ENCODE measurements around the gene TKFC.
"Not testable (repeated sequence)": the region's sequence is repeated elsewhere in the genome, so short reads cannot be mapped to it uniquely, and the experiment has no call there.

The TKFC gene

DNA sequence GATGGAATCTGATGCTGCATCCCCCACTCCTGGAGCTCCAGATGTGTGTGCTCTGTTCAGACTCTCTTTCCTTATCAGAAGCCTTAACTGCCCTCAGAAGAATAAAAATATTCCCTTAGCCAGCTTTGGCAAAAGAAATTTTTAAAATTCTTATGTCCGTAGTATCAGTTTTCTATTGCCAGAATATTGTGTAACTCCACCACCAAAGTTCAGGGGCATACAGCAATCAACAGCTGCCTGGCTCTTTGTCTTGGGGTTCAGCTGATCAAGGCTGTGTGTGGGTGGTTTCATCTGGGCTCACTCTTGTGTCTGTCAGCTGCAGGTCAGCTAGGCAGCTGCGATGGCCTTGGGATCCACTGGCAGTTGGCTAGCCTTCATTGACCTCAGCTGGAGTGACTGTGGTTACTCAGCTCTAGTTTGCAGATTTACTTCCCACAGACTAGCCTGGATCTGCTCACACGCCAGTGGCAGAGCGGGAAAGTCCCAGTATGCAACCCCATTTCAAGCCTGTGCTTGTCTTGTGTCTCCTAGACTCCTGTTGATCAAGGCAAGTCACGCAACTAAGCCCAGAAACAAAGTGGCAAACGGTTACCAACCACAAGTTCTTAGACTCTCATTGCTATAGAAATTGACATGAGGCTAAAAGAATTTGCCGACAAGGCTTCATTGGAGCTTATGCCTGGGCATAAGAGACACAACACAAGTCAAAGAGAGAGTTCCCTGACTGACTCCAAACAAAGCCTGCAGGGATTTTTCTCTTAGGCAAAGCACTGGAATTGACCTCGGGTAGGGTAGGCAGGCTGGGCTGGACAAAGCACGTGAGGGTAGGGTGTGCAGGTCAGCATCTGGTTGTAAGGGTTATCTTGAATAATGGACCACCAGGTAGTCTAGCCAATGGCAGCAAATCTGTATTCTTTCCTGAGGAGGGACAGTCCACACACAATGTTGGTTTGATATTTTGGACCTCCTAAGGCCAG is 36.6 kb downstream of the TKFC start:
- Histone ChIP-seq H3K27ac (ENCODE audit: low read length) (no peak overlapping the region), H3K4me3 (ENCODE audit: low read length in 2 of 2) (no peak overlapping the region), H3K9me3 (ENCODE audit: control insufficient read depth in 2 of 2, low read length in 2 of 2) (no peaks in the 10 kb centered on the region), H3K27me3 (ENCODE audit: control insufficient read depth in 1 of 2, insufficient read depth in 2 of 2, low read length in 2 of 2) (no peaks in the 10 kb centered on the region), H3K9ac (ENCODE audit: low read length in 2 of 2) (no peak overlapping the region), H3K36me3 (ENCODE audit: control insufficient read depth in 2 of 2, insufficient read depth in 2 of 2, low read length in 2 of 2) (peaks cover 31 to 44% of the 10 kb centered on the region in 2 donors), H3K4me1 (ENCODE audit: control insufficient read depth, insufficient read depth, low read length) (peaks cover 4% of the 10 kb centered on the region)

DNA sequence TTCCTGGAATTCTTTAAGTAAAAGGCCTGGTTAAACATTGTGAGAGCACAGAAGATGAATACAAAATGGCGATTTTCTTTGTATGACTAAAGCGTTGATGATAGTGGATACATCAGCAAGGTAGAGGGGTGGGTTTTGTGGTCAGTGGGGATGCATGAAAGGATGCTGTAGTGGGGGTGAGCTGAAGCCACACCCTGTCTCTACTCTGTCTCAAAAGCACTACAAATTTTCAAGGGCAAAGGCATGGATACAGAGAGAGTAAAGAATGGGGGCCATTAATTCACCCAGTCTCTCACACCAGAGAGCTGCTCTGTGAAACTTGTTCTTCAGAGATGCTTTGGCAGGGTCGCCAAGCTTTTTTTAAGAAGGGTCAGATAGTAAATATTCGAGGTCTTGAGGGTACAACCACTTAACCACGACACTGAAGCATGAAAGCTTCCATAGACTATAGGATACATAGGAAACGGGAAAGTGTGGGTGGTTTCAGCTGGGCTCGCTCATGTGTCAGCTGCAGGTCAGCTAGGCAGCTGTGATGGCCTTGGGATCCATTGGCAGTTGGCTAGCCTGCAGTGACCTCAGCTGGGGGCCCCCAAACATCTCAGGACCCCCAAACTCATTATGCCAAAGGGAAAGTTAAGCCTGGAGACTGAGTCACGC is 37.4 kb downstream of the TKFC start:
- H3K4me1 ChIP-seq (ENCODE audit: control insufficient read depth, insufficient read depth, low read length), result peaks cover 4% of the 10 kb centered on the region
- H3K36me3 ChIP-seq (ENCODE audit: control insufficient read depth in 2 of 2, insufficient read depth in 2 of 2, low read length in 2 of 2), result peaks cover 31 to 41% of the 10 kb centered on the region in 2 donors
- no peaks in the 10 kb centered on the region for H3K9me3 ChIP-seq (ENCODE audit: control insufficient read depth in 2 of 2, low read length in 2 of 2)
- H3K27ac ChIP-seq (ENCODE audit: low read length), result no peak overlapping the region
- no peak overlapping the region for H3K4me3 ChIP-seq (ENCODE audit: low read length in 2 of 2)
- H3K27me3 ChIP-seq (ENCODE audit: control insufficient read depth in 1 of 2, insufficient read depth in 2 of 2, low read length in 2 of 2), result no peaks in the 10 kb centered on the region
- H3K9ac ChIP-seq (ENCODE audit: low read length in 2 of 2), result no peak overlapping the region

DNA sequence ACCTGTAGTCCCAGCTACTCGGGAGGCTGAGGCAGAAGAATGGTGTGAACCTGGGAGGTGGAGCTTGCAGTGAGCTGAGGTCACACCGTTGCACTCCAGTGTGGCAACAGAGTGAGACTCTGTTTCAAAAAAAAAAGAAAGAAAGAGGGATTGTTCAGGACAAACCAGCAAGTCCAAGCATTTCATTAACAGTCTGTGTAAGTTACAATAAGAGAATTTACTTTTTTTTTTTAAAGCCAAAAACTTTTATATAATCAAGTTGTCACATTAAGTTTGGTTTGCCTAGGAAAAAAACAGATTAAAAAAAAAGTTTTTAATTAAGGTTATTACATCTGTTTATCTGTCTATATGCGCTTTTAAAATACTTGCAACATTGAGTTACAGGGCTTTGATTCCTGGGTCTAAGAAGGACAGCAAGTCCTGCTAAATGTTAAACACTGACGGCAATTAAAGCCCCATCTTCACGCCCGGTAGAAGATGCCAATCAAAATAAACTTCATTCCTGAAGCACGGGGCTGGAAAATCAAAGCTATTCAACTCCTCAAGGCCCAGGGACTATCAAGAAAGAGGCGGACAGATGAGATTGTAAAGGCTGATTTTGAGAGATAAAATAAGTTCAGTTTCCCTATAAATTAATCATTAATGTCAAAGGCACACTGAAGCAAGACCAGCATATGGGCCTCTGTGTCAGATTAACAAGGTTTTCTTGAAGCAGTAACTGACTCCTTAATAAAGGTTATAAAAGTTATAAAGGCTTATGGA is 39.8 kb downstream of the TKFC start:
- Histone ChIP-seq H3K9ac (ENCODE audit: low read length in 2 of 2) (no peak overlapping the region), H3K36me3 (ENCODE audit: control insufficient read depth in 2 of 2, insufficient read depth in 2 of 2, low read length in 2 of 2) (peaks cover 16 to 21% of the 10 kb centered on the region in 2 donors), H3K27ac (ENCODE audit: low read length) (no peak overlapping the region), H3K4me1 (ENCODE audit: control insufficient read depth, insufficient read depth, low read length) (peaks cover 4% of the 10 kb centered on the region), H3K27me3 (ENCODE audit: control insufficient read depth in 1 of 2, insufficient read depth in 2 of 2, low read length in 2 of 2) (no peaks in the 10 kb centered on the region), H3K4me3 (ENCODE audit: low read length in 2 of 2) (no peak overlapping the region), H3K9me3 (ENCODE audit: control insufficient read depth in 2 of 2, low read length in 2 of 2) (no peaks in the 10 kb centered on the region)

DNA sequence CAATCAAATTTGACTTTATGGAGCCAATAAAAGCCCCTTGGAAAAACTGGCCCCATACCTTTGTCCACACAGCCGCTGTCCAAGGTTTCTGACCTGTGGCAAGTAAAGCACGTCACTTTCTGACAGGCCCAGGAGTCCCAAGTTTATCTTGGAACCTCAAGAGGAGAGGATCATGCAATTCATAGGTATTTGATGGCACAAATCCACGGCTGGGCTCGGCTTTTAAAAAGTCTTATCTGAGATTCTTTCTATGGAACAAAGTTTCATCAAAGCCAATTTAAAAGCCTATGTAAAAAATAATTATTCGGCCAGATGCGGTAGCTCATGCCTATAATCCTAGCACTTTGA is 42.7 kb downstream of the TKFC start:
- Histone ChIP-seq H3K4me3 (ENCODE audit: low read length in 2 of 2) (no peak overlapping the region), H3K27me3 (ENCODE audit: control insufficient read depth in 1 of 2, insufficient read depth in 2 of 2, low read length in 2 of 2) (no peaks in the 10 kb centered on the region), H3K9me3 (ENCODE audit: control insufficient read depth in 2 of 2, low read length in 2 of 2) (no peaks in the 10 kb centered on the region), H3K27ac (ENCODE audit: low read length) (no peak overlapping the region), H3K4me1 (ENCODE audit: control insufficient read depth, insufficient read depth, low read length) (no peaks in the 10 kb centered on the region), H3K36me3 (ENCODE audit: control insufficient read depth in 2 of 2, insufficient read depth in 2 of 2, low read length in 2 of 2) (peaks cover 2 to 4% of the 10 kb centered on the region in 2 donors), H3K9ac (ENCODE audit: low read length in 2 of 2) (no peak overlapping the region)

DNA sequence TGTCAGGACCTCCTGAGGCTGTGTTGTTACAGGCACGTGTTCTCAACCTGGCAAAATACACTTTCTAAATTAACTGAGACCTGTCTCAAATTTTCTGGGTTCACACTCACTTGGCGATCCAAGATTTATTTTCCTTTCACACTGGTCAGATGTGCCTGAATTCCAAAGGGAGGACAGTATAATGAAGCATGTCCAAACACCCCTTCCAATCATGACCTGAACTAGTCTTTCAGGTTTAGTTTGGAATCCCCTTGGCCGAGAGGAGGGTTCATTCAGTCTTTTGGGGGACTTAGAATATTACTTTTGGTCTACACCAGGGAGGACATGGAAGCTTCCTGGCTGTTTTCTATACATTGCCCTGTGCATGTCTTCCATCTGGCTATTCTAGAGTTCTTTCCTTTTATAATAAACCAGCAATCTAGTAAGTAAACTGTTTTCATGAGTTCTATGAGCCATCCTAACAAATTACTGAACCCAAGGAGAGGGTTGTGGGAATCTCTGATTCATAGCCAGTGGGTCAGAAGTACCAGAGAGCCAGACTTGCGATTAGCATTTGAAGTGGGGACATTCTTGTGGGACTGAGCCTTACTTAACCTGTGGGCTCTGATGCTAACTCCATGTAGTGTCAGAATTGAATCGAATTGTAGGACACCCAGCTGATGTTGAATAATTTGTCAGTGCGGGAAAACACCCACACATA is 44.6 kb downstream of the TKFC start:
- Histone ChIP-seq H3K27me3 (ENCODE audit: control insufficient read depth in 1 of 2, insufficient read depth in 2 of 2, low read length in 2 of 2) (no peaks in the 10 kb centered on the region), H3K4me1 (ENCODE audit: control insufficient read depth, insufficient read depth, low read length) (no peaks in the 10 kb centered on the region), H3K27ac (ENCODE audit: low read length) (no peak overlapping the region), H3K9me3 (ENCODE audit: control insufficient read depth in 2 of 2, low read length in 2 of 2) (no peaks in the 10 kb centered on the region), H3K4me3 (ENCODE audit: low read length in 2 of 2) (no peak overlapping the region), H3K36me3 (ENCODE audit: control insufficient read depth in 2 of 2, insufficient read depth in 2 of 2, low read length in 2 of 2) (peaks cover 2 to 4% of the 10 kb centered on the region in 2 donors), H3K9ac (ENCODE audit: low read length in 2 of 2) (no peak overlapping the region)

DNA sequence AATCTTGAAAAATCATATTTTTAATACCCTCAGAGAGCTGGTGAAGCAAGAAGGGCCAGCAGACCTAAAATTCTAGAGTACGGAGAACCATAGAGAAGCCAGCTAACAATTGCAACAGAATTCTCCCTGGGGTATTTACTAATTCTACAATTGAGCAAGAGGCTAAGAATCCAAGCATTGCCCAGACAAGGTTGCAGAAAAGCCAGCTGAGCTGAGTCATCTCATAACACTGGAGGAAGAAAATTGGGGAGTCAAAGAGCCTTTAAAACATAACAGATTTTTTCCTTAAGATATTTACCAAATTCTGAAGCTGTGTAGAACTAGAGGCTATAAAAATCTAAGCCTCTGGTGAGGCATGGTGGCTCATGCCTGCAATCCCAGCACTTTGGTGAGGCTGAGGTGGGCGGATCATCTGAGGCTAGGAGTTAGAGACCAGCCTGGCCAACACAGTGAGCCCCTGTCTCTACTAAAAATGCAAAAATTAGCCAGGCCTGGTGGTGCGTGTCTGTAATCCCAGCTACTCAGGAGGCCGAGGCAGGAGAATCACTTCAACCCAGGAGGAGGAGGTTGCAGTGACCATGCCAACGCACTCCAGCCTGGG is 45.8 kb downstream of the TKFC start:
- Histone ChIP-seq H3K9me3 (ENCODE audit: control insufficient read depth in 2 of 2, low read length in 2 of 2) (no peaks in the 10 kb centered on the region), H3K27ac (ENCODE audit: low read length) (no peak overlapping the region), H3K27me3 (ENCODE audit: control insufficient read depth in 1 of 2, insufficient read depth in 2 of 2, low read length in 2 of 2) (no peaks in the 10 kb centered on the region), H3K9ac (ENCODE audit: low read length in 2 of 2) (no peak overlapping the region), H3K36me3 (ENCODE audit: control insufficient read depth in 2 of 2, insufficient read depth in 2 of 2, low read length in 2 of 2) (peaks cover 2 to 4% of the 10 kb centered on the region in 2 donors), H3K4me3 (ENCODE audit: low read length in 2 of 2) (no peak overlapping the region), H3K4me1 (ENCODE audit: control insufficient read depth, insufficient read depth, low read length) (no peaks in the 10 kb centered on the region)

DNA sequence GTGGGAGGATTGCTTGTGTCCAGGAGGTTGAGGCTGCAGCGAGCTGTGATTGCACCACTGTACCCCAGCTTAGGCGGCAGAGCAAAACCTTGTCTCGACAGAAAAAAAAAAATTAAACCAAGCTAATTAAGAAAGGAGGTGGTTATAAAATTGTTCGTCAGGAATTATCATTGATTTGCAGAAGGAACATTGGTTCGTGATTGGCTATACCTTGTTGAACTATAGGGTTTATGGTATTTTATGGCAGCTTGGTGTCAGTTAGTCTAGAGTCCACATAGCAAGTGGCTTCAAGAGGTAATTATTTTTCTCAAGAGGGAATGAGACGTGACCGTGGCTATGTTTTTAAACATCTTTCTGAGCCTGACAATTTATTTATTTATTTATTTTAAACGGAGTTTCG is 47.9 kb downstream of the TKFC start:
- Histone ChIP-seq H3K9me3 (ENCODE audit: control insufficient read depth in 2 of 2, low read length in 2 of 2) (no peaks in the 10 kb centered on the region), H3K9ac (ENCODE audit: low read length in 2 of 2) (no peak overlapping the region), H3K4me3 (ENCODE audit: low read length in 2 of 2) (no peak overlapping the region)

DNA sequence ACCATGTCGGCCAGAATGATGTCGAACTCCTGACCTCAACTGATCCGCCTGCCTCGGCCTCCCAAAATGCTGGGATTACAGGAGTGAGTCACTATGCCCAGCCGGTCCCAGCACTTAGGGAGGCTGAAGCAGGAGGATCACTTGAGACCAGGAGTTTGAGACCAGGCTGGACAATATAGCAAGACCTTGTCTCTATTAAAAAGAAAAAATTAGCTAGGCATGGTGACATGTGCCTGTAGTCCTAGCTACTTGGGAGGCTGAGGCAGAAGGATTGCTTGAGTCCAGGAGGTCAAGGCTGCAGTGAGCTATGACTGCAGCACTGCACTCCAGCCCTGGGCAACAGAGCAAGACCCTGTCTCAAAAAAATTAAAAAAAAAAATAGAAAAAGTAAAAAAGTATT is 50.8 kb downstream of the TKFC start:
- H3K9ac ChIP-seq (ENCODE audit: low read length in 2 of 2); H3K9me3 ChIP-seq (ENCODE audit: control insufficient read depth in 2 of 2, low read length in 2 of 2); H3K27ac ChIP-seq (ENCODE audit: low read length); H3K27me3 ChIP-seq (ENCODE audit: control insufficient read depth in 1 of 2, insufficient read depth in 2 of 2, low read length in 2 of 2); H3K36me3 ChIP-seq (ENCODE audit: control insufficient read depth in 2 of 2, insufficient read depth in 2 of 2, low read length in 2 of 2); H3K4me3 ChIP-seq (ENCODE audit: low read length in 2 of 2); H3K4me1 ChIP-seq (ENCODE audit: control insufficient read depth, insufficient read depth, low read length): not testable (repeated sequence)

More for the DNA sequence above, 47.9 kb downstream of the TKFC start:
- Histone ChIP-seq H3K4me1 (ENCODE audit: control insufficient read depth, insufficient read depth, low read length) (no peaks in the 10 kb centered on the region), H3K27ac (ENCODE audit: low read length) (no peak overlapping the region), H3K36me3 (ENCODE audit: control insufficient read depth in 2 of 2, insufficient read depth in 2 of 2, low read length in 2 of 2) (peaks cover 2 to 4% of the 10 kb centered on the region in 2 donors), H3K27me3 (ENCODE audit: control insufficient read depth in 1 of 2, insufficient read depth in 2 of 2, low read length in 2 of 2) (no peaks in the 10 kb centered on the region)

DNA sequence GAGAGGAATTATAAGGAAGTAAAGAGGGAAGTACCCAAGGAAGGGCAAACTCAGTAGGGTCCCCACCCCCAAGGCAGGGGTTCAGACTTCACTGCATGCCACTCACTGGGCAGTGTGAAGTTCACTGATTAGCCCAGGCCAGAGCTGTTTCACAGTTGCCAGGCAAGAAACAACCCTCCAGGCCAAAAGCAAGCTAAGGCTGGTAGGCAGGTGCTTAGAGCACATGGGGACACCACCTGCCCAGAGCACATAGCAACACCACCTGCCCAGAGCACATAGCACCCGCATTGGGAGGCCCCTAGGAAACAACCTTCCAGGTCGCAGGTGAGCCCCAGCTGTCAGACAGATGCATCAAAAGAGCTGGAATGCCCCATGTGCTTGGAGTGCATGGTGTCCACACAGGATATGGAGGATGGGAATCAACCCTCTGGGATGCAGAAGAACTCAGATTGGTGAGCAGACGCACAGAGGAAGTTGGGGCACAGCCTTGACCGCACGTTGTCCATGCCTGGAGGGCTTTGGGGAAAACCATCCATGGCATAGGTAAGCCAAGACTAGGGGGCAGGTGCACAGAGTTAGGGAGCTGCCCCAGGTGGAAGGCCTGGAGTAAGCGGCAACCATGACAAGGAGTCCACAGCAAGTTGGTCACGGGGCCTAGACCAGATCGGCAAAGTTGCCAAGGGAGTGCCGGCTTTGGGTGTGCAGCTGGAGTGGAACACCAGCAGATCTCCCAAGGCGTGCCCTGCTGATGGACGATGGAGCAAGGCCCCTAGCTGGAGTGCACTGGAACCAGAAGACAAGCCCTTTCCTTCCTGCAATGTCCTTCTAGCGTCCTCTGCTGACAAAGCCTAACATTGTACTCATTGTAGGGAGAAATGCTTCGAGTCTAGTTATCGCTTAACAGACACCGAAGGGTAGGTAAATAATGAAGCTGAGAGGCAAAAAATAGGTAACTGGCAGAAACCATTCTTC is 51.5 kb downstream of the TKFC start:
- no peaks in the 10 kb centered on the region for H3K36me3 ChIP-seq (ENCODE audit: control insufficient read depth in 2 of 2, insufficient read depth in 2 of 2, low read length in 2 of 2)
- no peaks in the 10 kb centered on the region for H3K9me3 ChIP-seq (ENCODE audit: control insufficient read depth in 2 of 2, low read length in 2 of 2)
- no peak overlapping the region for H3K4me3 ChIP-seq (ENCODE audit: low read length in 2 of 2)
- H3K9ac ChIP-seq (ENCODE audit: low read length in 2 of 2), result no peak overlapping the region
- no peak overlapping the region for H3K27ac ChIP-seq (ENCODE audit: low read length)
- H3K4me1 ChIP-seq (ENCODE audit: control insufficient read depth, insufficient read depth, low read length), result no peaks in the 10 kb centered on the region
- H3K27me3 ChIP-seq (ENCODE audit: control insufficient read depth in 1 of 2, insufficient read depth in 2 of 2, low read length in 2 of 2), result no peaks in the 10 kb centered on the region

Measured in stomach smooth muscle (tissue), 2 donors.